DMS153 (cell line): Measurements from ENCODE around the gene D2HGDH.
A peak's percentile ranks its signal among the peaks of the same experiment; 100 is the strongest.
"Not testable (repeated sequence)": the region's sequence is repeated elsewhere in the genome, so short reads cannot be mapped to it uniquely, and the experiment has no call there.

Source experiments
- DNase-seq: peaks from one replicate; lab custom pipeline; 2025; lab: John Stamatoyannopoulos, UW

The D2HGDH gene

GRCh38 chr2:241748468-241749256 lies 14.2 kb downstream of the D2HGDH start:
- no peak for DNase-seq

- DNase-seq = no peak
Observed at GRCh38 chr2:241750076-241750840, 15.8 kb downstream of the D2HGDH start.

DNA sequence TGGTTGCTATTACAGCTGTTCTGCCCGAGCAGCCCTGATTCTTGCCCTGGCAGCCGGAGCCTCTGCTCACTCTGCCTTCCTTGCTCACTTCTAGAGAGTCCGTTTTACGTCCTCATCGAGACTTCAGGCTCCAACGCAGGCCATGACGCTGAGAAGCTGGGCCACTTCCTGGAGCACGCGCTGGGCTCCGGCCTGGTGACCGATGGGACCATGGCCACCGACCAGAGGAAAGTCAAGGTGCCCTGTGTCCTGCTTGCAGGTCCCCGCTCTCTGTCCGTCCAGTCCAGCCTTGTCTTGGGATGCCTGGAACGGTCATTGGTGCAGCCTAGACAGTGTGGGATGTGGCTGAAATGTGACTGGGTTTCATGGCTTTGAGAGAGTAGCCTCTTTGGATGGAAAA lies 16.7 kb downstream of the D2HGDH start:
- DNase-seq = no peak

DNA sequence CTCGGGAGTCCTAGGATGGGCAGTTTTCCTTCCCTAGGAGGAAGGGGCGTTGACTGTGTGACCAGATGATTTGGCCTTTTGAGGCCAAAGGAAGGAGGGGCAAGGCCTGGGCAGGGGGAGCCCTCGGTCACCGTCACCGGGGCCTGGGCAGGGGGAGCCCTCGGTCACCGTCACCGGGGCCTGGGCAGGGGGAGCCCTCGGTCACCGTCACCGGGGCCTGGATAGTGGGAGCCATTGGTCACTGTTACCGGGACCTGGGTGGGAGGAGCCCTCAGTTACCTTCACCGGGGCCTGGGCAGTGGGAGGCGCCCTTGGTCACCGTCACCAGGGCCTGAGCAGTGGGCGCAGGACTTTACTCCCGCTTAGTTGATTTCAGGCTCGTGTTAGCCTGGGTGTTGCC lies 17.3 kb downstream of the D2HGDH start:
- DNase-seq = no peak

DNA sequence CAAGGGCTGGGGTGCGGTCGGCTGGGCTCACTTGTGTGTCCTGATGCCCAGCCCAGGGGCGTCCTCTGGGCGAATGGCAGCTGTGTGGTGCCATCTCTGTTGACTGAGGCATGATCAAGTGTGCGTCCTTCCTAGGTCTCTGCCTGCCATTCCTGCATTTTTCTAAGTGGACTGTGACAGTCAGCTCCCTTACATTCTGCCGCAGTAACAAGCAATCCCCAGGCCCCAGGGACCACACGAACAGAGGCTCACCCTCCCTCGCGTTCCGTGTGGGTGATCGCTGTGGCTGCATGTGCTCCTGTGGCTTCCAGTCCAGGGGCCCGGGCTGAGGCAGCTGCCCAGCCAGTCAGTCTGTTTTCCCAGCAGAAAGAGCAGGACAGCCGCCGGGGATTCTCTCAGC lies 17.8 kb downstream of the D2HGDH start:
- DNase-seq = no peak

DNA sequence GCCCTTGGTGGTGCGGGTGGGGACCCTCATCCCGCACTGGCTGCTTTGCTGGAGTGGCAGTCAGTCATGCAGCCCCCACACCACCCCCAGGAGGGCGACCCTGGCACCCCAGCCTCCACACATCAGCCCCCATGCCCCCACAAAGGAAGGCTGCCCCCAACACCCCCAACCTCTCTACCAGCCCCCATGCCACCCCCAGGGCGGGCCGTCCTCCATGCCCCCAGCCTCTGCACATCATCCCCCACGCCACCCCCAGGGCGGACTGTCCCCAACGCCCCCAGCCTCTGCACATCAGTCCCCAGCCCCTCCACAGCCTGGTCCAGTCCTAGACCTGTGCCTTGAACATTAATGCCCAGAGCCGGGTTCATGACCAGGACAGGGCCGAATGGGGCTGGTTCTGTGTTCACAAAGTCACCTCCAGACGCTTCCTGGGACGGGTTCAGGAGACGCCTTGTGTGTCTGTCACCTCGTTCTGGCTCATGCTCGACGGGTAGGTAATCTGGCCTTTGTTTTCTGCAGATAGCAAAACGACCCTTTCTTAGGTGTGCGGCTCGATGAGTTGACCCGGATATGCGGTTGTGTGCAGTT lies 18.4 kb downstream of the D2HGDH start:
- no peak for DNase-seq

DNA sequence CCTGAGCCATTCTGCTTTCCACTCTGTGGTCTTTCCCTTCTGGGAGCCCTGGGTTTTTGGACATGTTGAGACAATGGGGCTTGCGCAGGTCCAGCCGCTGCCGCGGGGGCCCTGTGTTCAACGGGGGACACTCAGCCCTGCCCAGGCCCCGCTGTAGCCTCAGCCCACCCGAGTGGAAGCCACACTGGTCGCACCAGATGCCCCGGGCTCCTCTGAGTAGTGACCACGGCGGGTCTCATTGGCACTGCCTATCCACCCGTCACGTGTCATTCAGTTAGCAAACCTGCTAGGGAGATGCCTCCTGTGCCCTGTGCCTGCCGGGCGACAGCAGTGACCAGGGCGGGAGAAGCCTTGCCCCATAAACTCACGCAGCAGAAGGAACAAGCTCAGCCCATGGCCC lies 19.1 kb downstream of the D2HGDH start:
- DNase-seq = no peak

- DNase-seq = no peak
Observed at GRCh38 chr2:241754042-241754441, 19.6 kb downstream of the D2HGDH start.

DNA sequence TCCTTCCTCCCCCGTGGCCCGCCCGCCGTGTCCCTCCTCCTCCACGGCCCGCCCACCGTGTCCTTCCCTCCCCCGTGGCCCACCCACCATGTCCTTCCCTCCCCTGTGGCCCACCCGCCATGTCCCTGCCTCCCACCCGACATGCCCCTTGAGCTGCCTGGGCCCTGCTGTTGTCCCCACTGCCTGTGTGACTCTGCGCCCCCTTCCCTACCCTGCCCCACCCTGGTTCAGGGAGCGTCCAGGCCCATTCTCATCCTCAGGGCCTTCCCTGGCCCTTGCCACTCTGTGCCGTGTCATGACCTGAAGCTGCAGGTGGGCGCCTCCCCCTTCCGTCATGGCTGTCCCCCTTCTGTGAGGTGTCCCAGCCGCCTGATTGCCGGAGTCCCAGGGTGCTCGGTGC lies 20.7 kb downstream of the D2HGDH start:
- no peak for DNase-seq

- DNase-seq = no peak
Observed at GRCh38 chr2:241755777-241756176, 21.3 kb downstream of the D2HGDH start.

GRCh38 chr2:241759067-241759807 lies 24.8 kb downstream of the D2HGDH start:
- no peak for DNase-seq

DNA sequence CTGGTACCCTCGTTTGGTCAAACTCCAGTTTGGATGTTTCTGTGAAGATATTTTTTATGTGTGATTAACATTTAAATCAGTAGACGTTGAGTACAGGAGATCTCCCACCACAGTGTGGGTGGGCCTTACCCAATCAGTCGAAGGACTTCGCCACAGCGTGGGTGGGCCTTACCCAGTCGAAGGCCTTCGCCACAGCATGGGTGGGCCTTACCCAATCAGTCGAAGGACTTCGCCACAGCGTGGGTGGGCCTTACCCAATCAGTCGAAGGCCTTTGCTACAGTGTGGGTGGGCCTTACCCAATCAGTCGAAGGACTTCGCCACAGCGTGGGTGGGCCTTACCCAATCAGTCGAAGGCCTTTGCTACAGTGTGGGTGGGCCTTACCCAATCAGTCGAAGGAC lies 25.5 kb downstream of the D2HGDH start:
- not testable (repeated sequence) for DNase-seq

DNA sequence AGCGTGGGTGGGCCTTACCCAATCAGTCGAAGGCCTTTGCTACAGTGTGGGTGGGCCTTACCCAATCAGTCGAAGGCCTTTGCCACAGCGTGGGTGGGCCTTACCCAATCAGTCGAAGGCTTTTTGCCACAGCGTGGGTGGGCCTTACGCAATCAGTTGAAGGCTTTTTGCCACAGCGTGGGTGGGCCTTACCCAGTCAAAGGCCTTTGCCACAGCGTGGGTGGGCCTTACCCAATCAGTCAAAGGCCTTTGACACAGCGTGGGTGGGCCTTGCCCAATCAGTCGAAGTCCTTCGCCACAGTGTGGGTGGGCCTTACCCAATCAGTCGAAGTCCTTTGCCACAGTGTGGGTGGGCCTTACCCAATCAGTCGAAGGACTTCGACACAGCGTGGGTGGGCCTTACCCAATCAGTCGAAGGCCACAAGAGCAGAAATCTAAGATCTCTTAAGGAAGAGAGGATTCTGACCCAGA lies 25.9 kb downstream of the D2HGDH start:
- no peak for DNase-seq

GRCh38 chr2:241762321-241762932 lies 28.0 kb downstream of the D2HGDH start:
- DNase-seq = peak; percentile 78

DNA sequence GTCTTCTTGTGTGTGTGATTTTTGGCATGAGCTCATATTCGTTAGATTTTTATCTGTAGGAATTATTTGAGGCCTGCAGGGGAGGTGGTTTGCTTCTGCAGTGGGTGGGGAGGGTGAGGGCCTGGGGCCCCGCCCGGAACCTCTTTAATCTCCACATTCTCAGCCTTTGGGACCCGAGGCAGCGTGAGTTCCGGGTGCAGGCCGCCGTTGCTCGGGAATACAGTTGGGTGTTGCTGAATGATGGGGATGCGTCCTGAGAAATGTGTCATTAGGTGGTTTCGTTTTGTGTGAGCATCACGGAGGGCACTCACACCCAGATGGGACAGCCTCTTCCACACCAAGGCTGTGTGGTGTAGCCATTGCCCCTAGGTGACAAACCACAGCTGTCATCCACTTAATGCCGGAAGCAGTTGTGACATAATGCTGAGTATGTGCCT lies 28.5 kb downstream of the D2HGDH start:
- peak; percentile 70 for DNase-seq

GRCh38 chr2:241763551-241764274 lies 29.3 kb downstream of the D2HGDH start:
- no peak for DNase-seq

GRCh38 chr2:241764275-241765241 lies 30.1 kb downstream of the D2HGDH start:
- no peak for DNase-seq

DNA sequence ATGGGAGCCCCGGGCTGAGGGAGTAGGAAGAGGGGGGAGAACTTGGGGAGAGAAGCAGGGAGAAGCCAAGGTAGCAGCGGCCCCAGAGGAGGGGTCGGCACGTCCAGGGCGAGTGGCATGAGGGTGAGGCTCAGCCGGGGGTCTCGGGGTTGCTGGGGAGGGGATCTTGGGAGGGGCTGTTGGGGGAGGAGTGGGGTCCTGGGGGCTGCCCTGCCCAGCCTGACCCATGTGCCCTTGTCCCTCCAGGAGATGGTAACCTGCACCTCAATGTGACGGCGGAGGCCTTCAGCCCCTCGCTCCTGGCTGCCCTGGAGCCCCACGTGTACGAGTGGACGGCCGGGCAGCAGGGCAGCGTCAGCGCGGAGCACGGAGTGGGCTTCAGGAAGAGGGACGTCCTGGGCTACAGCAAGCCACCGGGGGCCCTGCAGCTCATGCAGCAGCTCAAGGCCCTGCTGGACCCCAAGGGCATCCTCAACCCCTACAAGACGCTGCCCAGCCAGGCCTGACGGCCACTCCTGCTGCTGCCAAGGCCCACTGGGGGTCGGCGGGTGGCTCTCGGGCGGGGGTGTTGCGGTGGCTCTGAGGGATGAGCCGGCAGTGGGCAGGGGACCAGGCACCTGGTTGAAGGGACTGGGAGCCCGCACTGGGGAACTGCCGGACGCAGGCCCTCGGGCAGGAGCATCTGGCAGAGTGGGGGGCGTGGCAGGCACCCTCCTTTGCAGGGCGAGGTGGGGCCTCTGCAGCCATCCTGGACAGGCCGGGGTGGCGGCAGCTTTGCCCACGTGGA lies 33.2 kb downstream of the D2HGDH start:
- DNase-seq = no peak

DNA sequence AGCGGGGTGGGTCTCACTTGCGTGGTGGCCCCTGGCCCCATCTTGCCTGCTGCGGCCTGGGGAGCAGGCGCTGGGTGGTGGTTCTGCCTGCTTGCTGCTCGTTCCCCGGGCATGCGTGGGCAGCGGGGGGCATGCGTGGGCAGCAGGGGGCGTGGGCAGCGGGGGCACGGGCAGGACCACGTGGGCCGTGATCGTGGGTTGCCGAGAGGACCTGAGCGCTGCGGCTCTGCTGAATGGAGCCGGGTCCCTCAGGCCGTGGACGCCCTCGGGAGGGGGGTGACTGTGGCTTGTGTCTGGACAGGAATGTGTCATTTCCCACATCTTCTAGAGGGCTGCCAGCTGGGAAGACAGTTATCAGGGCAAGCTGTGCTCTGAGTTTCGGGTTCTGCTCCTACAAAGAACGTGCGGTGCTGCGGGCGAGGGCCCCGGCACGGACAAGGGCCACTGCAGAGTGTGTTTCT lies 33.9 kb downstream of the D2HGDH start:
- DNase-seq = no peak
